ENCODE measurements around the gene ARHGAP26.

Gene ARHGAP26

DNA sequence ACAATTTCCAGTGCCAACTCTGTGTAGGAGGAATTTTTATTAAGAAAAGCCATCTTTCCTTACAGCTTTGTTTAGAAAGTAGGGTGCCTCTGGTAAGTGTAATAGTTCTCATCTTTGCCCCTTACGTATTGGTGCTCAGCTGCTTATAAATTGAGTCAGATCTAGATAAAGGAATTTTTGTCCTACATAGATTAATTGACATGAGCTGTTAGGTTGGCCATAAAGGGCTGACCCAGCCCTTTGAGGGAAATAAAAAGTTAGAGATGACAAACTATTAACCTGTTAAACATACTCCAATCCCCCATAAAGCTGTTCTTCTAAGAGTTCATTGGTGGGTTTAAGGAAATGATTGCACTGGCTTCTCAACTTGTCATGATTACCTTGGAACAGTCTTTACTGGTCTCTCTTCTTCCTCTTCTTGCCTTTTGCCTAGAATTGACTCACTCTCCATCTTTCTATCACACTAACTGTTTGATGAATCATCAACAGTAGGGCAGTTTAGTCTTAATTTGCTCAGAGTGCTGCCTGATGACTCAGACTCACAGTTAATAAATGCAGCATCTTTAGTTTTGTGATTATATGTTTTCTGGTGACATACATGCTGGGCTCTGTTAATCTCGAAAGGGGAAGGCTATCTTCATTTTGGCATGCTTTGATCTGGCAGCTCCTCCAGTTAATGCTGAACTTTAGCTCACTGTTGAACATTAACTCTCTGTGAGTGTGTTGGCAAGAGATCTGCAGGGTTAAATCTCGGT is 51.7 kb downstream of the ARHGAP26 start:
- TF ChIP-seq, protein P1, sequence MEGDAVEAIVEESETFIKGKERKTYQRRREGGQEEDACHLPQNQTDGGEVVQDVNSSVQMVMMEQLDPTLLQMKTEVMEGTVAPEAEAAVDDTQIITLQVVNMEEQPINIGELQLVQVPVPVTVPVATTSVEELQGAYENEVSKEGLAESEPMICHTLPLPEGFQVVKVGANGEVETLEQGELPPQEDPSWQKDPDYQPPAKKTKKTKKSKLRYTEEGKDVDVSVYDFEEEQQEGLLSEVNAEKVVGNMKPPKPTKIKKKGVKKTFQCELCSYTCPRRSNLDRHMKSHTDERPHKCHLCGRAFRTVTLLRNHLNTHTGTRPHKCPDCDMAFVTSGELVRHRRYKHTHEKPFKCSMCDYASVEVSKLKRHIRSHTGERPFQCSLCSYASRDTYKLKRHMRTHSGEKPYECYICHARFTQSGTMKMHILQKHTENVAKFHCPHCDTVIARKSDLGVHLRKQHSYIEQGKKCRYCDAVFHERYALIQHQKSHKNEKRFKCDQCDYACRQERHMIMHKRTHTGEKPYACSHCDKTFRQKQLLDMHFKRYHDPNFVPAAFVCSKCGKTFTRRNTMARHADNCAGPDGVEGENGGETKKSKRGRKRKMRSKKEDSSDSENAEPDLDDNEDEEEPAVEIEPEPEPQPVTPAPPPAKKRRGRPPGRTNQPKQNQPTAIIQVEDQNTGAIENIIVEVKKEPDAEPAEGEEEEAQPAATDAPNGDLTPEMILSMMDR (IDR thresholded peaks at IDR 0.05; ENCODE audit: insufficient read depth, low read depth, low read length, missing control alignments): no peak
- DNase-seq (ENCODE audit: low read depth): no peak

DNA sequence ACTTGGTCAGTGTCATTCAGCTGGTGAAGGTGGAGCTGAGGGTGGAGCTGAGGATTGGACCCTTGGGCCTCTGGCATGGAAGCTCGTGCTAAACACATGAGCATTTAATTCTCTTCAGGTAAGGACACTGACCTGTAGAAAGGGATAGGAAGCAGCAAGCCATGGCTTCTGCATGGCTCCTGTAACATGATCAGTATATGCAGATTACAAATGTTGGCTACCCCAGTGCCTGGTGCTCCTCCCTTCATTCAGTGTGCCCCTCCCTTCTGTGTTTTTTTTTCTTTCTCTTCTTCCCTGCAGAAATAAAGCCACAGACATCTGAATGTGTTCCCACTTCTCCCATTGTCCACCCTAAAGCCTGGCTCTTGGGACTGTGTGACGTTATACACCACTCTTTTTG is 52.9 kb downstream of the ARHGAP26 start:
- no peak for DNase-seq (ENCODE audit: low read depth)
- TF ChIP-seq, protein P1 (IDR thresholded peaks at IDR 0.05; ENCODE audit: insufficient read depth, low read depth, low read length, missing control alignments): no peak
- no peak overlapping the region for H3K4me3 ChIP-seq (ENCODE audit: low read depth, low read length)

More for the DNA sequence above, 51.7 kb downstream of the ARHGAP26 start:
- H3K4me3 ChIP-seq (ENCODE audit: low read depth, low read length): no peak overlapping the region

DNA sequence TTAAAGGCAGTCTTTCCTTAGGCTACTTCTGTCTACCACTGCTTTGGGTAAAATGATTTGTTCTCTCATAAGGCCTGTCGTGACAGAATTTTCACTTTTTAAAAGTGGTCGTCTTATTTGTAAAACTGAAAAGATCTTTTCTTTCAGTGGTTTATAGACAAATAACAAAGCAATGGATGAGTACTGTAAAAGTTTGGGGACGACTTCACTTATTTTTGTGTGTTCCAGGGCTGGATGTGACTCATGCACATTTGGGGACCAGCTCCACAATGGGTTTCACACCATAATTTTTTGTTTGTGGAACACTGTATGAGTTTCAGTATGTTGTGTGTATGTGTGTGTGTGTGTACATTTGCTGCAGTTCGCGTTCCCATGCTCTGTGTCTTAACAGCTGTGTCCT is 53.6 kb downstream of the ARHGAP26 start:
- no peak for DNase-seq (ENCODE audit: low read depth)
- H3K4me3 ChIP-seq (ENCODE audit: low read depth, low read length): no peak overlapping the region
- TF ChIP-seq, protein P1 (IDR thresholded peaks at IDR 0.05; ENCODE audit: insufficient read depth, low read depth, low read length, missing control alignments): no peak

DNA sequence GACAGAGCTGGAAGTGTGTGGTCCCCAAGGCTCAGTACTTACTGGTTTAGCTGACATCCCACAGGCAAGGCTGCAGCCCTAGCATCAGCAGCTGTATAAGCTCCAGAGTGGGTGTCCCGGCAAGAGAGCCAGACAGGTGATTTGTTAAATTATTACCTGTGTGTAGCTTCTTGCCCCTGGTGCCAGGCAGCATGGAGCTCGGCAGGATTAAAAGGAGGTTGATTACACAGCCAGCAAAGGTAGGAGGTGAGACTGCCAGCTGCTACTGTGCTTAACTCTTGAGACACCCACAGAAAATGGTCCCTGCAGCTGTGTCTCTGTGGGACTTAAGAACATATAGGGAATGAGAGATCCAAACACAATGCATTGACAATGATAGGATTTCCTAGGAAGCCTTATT is 54.2 kb downstream of the ARHGAP26 start:
- no peak overlapping the region for H3K4me3 ChIP-seq (ENCODE audit: low read depth, low read length)
- TF ChIP-seq, protein P1 (IDR thresholded peaks at IDR 0.05; ENCODE audit: insufficient read depth, low read depth, low read length, missing control alignments): no peak
- no peak for DNase-seq (ENCODE audit: low read depth)

DNA sequence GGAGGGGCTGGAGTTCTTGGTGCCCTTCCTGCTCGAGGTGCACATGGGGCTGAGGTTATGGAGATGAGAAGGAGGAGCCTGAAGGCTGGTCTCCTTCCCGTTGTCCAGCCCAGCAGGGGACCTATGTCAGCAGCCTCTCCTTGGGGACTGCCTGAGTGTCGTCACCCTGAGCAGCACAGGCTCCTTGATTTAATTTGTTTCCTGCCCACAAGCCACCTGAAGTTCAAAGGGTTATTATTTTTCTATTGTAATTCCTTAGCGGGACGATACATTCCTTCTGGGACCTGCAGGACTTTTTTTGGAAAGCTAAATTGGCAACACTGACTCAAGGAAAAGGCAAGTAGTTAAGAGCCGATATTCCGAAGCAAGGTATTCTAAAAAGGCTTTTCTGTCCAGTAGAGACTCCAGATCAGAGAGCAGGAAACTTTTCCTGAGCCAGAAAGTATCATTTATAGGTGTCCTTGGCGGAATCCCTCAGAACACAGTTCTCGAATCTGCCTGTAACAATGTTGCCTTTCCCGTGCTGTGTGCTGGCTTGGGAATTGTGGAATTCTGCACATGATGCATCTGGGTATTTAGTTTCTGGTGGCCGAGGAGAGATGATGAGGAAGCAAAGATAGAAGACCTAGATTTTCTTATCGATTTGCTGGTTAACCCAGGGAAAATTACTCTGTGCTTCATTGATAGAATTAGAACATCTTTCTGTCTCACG is 55.4 kb downstream of the ARHGAP26 start:
- TF ChIP-seq, protein P1 (IDR thresholded peaks at IDR 0.05; ENCODE audit: insufficient read depth, low read depth, low read length, missing control alignments): no peak

DNA sequence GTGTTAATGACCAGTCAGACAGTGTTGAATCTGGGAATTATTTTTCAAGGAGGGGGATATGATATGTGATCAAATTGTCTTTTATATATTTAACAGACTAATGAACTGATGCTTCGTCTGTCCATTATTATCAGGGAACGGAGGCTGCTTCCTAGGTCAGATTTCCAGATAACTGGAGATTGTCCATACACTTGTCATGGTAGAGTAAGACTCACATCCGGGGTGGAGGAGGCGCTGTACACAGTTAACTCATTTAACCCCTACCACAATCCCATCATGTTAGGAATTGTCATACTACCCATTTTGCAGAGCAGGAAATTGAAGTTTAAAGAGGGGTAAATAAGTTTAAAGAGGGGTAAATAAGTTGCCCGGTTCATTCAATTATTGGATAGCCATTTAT is 55.9 kb downstream of the ARHGAP26 start:
- no peak for DNase-seq (ENCODE audit: low read depth)
- H3K4me3 ChIP-seq (ENCODE audit: low read depth, low read length): no peak overlapping the region
- TF ChIP-seq, protein P1 (IDR thresholded peaks at IDR 0.05; ENCODE audit: insufficient read depth, low read depth, low read length, missing control alignments): no peak

More for the DNA sequence above, 55.4 kb downstream of the ARHGAP26 start:
- no peak overlapping the region for H3K4me3 ChIP-seq (ENCODE audit: low read depth, low read length)
- no peak for DNase-seq (ENCODE audit: low read depth)
